Measurements from ENCODE around the gene PAX5.

GRCh38 chr9:36937951-36938350 is 96.1 kb downstream of the PAX5 start:
- TF ChIP-seq HDGF (IDR thresholded peaks at IDR 0.05; ENCODE audit: borderline replicate concordance) (no peak), SUZ12 (IDR thresholded peaks at IDR 0.05) (no peak)
